Pancreas (tissue), 10 donors: ENCODE results near the gene L2HGDH. TPM values are rescaled to one million over a fixed set of nuclear protein-coding genes. Genes with fewer than 3 reads are reported as not detected.
"Not testable (repeated sequence)": the region's sequence is repeated elsewhere in the genome, so short reads cannot be mapped to it uniquely, and the experiment has no call there.

ENCODE experiments used
- ATAC-seq, 4 donors: fragments of 200-7000 bp; cut with Tn5 transposase; one replicate each; pipeline versions ENCODE4 v1.8.0 to v1.9.1; 2020; ENCODE audit warnings: mild to moderate bottlenecking in 4 of 4, moderate library complexity in 4 of 4
- DNase-seq, 6 donors: peaks; one replicate each; pipeline ENCODE4 v3.0.0-alpha.2; 2020
- FAIRE-seq: peaks from 2 replicates; lab custom pipeline; 2012; peaks lifted over from hg19 to GRCh38; lab: Jason Lieb, UNC
- H3K27ac ChIP-seq, 4 donors: fragments of 200-600 bp; sonication (generic); 1 replicate in 3 of 4; 2 replicates in 1 of 4; pipeline versions ENCODE4 v1.5.0 to v1.8.0; 2020
- H3K27me3 ChIP-seq, 4 donors: fragments of 200-600 bp; one replicate each; pipeline ENCODE4 v1.8.0; 2021
- H3K36me3 ChIP-seq, 3 donors: fragments of 200-600 bp; sonication (generic) in 1 of 3; one replicate each; pipeline versions ENCODE4 v1.5.0 to v1.8.0; 2020 to 2021
- H3K4me1 ChIP-seq, 3 donors: fragments of 200-600 bp; one replicate each; pipeline ENCODE4 v1.8.0; 2021
- H3K4me3 ChIP-seq, 4 donors: fragments of 200-600 bp; sonication (generic) in 2 of 4; one replicate each; pipeline versions ENCODE4 v1.5.0 to v1.8.0; 2020 to 2021
- H3K9me3 ChIP-seq, 4 donors: fragments of 200-600 bp; one replicate each; pipeline ENCODE4 v1.8.0; 2021
- WGBS, 2 donors: extraction: QIAGEN DNeasy Blood & Tissue Kit; methylation state at CpG; one replicate each; pipeline ENCODE4 v1.1.7; 2013; 5-methylcytosine and 5-hydroxymethylcytosine counted together
- intact Hi-C, 3 donors: fragments of 100-400 bp; cut with DNase I; formaldehyde crosslinking; loops; one replicate each; pipeline versions ENCODE4 v1.11.1 to v1.14.2; 2022
- polyA plus RNA-seq, 2 donors: library from polyadenylated mRNA; stranded (reverse); fragments of 200-250 nt; gene quantifications; one replicate each; pipeline ENCODE4 v1.2.3, GENCODE V29; 2013
- total RNA-seq, 6 donors: library from RNA; stranded (reverse); fragmentation: NEBNext Ultra II Directional in 4 of 6; extraction: Animal tissue kit (Norgen Biotek cat#: 25700) in 4 of 6; gene quantifications; one replicate each; pipeline versions ENCODE4 v1.2.1 to v1.2.4, GENCODE V29; 2021 to 2023
- TF ChIP-seq, protein P1 (sequence below), 4 donors: fragments of 200-600 bp; sonication (generic) in 3 of 4; IDR thresholded peaks; one replicate each; pipeline versions ENCODE4 v1.5.0 to v1.8.0; 2021; ENCODE audit warnings: antibody characterized with exemption in 4 of 4
- donor health status: healthy with polysubstance abuse.
- donor health status: DM: no; HTN: no; CAD: no; lungs with moderate emphysema.
- donor health status: DM: no; HTN: no; CAD: no.
- donor health status: control.
- donor health status: control.
- donor health status: Bipolar disorder and iron deficiency.
- donor health status: DM: yes; HTN: yes; CAD: no.
- donor health status: DM: no; HTN: no; CAD: no.
- donor health status: DM: no; HTN: no; CAD: no.
- donor health status: DM: yes; HTN: yes; CAD: no.

The L2HGDH gene
- total and polyA plus RNA-seq, 8 donors, result 0.99 to 5.1 (median 3.4) TPM

DNA sequence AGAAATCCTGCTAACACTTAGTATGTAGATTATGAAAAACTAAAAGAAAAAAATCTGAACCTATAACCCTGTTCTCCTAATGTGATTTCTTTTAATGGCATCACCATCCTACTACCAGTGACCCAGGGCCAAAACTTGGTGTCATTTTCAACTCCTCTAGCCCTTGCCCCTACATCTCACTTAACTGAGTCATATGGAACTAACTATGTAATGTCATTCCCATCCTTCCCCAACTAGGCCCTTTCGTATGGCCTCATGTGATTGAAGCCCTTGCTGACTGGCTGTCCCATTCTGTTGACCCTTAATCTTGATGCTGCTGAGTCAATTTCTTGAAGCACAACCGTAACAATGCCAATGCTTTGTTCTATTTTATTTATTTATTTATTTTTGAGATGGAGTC lies 7.7 kb upstream of the L2HGDH start:
- 78 to 86% methylated on average over 2 of the region's 2 CpGs for WGBS, 2 donors
- ATAC-seq (no peak), DNase-seq (no peak), FAIRE-seq (no peak)
- Histone ChIP-seq H3K9me3 (no peaks in the 10 kb centered on the region), H3K36me3 (peaks cover 0 to 3% (median 0%) of the 10 kb centered on the region in 3 donors), H3K4me1 (peaks cover 0 to 7% (median 6%) of the 10 kb centered on the region in 3 donors), H3K4me3 (no peak overlapping the region), H3K27ac (no peak overlapping the region), H3K27me3 (no peaks in the 10 kb centered on the region)
- TF ChIP-seq, protein P1, sequence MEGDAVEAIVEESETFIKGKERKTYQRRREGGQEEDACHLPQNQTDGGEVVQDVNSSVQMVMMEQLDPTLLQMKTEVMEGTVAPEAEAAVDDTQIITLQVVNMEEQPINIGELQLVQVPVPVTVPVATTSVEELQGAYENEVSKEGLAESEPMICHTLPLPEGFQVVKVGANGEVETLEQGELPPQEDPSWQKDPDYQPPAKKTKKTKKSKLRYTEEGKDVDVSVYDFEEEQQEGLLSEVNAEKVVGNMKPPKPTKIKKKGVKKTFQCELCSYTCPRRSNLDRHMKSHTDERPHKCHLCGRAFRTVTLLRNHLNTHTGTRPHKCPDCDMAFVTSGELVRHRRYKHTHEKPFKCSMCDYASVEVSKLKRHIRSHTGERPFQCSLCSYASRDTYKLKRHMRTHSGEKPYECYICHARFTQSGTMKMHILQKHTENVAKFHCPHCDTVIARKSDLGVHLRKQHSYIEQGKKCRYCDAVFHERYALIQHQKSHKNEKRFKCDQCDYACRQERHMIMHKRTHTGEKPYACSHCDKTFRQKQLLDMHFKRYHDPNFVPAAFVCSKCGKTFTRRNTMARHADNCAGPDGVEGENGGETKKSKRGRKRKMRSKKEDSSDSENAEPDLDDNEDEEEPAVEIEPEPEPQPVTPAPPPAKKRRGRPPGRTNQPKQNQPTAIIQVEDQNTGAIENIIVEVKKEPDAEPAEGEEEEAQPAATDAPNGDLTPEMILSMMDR (IDR thresholded peaks at IDR 0.05), result no peak
- intact Hi-C loops, result loop anchor here in 2 of 3 donors (5.0 to 10.0 kb wide), 3 partner anchors 205 to 455 kb away; partner anchors contain the start of gene MAP4K5 (in 1 of the 2)

DNA sequence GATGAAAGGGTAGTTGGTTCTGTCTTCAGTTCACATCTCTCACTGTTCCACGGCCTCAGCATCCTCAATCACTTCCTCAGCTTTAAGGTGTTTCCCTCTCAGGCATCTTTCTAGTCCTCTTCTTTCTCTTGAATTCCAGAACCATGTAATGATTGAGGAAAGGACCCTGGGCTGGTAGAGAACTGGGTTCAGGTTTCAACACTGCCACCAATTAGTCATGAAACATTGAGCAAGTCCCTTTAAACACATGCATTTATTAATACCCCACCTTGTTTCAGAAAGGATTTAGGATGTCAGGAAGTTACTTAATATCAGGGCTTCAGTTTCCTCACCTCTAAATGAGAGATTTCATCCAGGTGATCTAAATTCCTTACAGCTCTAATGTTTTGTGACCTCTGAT lies 7.3 kb upstream of the L2HGDH start:
- Histone ChIP-seq H3K27ac (no peak overlapping the region), H3K36me3 (no peaks in the 10 kb centered on the region), H3K9me3 (no peaks in the 10 kb centered on the region), H3K27me3 (no peaks in the 10 kb centered on the region), H3K4me1 (peaks cover 0 to 7% (median 6%) of the 10 kb centered on the region in 3 donors), H3K4me3 (no peak overlapping the region)
- intact Hi-C loops, result loop anchor here in 1 of 3 donors (10.0 kb wide), 1 partner anchor 456 kb away; no protein-coding TSS in a partner anchor
- DNase-seq (no peak), FAIRE-seq (no peak), ATAC-seq (no peak)
- TF ChIP-seq, protein P1 (IDR thresholded peaks at IDR 0.05), result no peak
- WGBS, 2 donors, result 66 to 77% methylated on average over 1 of the region's 1 CpG

DNA sequence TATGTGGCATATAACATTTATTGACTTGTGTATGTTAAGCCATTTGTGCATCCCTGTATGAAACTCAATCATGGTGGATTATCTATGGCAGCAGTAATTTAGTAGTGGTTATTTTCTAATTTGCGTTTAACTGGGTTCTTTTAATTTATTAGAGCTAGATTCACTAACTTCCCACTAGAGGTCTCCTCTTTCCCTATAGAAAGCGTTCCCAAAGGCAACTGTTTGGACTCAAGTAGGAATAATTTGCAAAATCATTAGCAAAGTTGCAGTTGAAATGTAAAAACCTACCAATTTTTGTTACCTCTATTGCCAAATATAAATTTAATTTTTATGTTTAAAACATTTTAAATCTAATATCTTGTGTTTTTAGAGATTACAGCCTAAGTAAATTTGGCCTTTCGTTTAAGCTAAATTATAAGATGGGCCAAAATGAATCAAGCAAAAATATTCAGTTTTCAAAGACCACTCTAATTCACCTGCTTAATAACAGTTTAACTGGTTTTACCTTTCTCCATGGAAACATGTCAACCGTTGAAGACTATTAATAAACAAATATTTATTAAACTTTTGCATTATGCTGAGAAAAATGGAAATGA lies 6.1 kb upstream of the L2HGDH start:
- WGBS, 2 donors, result 33 to 39% methylated on average over 4 of the region's 4 CpGs
- FAIRE-seq (peak; percentile 39), DNase-seq (no peak), ATAC-seq (peak in 1 of 4 donors; percentile 26)
- intact Hi-C loops, result loop anchor here in 1 of 3 donors (10.0 kb wide), 1 partner anchor 457 kb away; no protein-coding TSS in a partner anchor
- no peak overlapping the region for H3K4me3 ChIP-seq
- H3K27ac ChIP-seq, result no peak overlapping the region
- no peaks in the 10 kb centered on the region for H3K9me3 ChIP-seq
- H3K27me3 ChIP-seq, result no peaks in the 10 kb centered on the region
- H3K36me3 ChIP-seq, result no peaks in the 10 kb centered on the region
- TF ChIP-seq, protein P1 (IDR thresholded peaks at IDR 0.05), result peak in 2 of 4 donors; percentile 39 to 53
- peaks cover 6 to 12% (median 11%) of the 10 kb centered on the region in 3 donors for H3K4me1 ChIP-seq

DNA sequence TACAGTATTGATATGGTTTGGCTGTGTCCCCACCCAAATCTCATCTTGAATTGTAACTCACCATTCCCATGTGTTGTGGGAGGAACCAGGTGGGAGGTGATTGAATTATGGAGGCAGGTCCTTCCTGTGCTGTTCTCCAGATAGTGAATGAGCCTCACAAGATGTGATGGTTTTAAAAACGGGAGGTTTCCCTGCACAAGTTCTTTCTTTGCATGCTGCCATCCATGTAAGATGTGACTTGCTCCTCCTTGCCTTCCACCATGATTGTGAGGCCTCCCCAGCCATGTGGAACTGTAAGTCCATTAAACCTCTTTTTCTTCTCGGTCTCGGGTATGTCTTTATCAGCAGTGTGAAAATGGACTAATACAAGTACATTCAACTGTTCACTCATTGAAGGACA lies 2.1 kb upstream of the L2HGDH start:
- not testable (repeated sequence) for H3K27me3 ChIP-seq, ATAC-seq, H3K9me3 ChIP-seq, H3K36me3 ChIP-seq, FAIRE-seq, DNase-seq, H3K27ac ChIP-seq, H3K4me3 ChIP-seq
- WGBS, 2 donors, result 95 to 98% methylated on average over 3 of the region's 3 CpGs
- intact Hi-C loops, result loop anchor here in 1 of 3 donors (10.0 kb wide), 1 partner anchor 461 kb away; no protein-coding TSS in a partner anchor
- H3K4me1 ChIP-seq, result peaks cover 8 to 13% (median 10%) of the 10 kb centered on the region in 3 donors

DNA sequence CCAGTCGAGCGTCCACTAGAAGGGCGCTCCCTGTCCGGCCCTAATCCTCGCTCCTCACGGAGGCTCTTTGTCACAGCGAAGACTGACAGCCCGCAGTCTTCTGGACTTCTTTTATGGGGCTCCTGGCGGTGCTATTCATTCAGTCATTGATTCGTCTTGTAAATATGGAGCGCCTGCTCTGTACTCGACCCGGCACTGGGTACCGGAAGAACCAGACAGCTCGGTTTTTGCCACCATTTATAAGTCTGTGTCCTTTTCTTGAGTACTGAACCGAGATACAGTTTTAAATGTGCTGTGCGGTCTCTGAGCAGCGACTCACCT lies 665 bp upstream of the L2HGDH start:
- WGBS, 2 donors, result 0 to 2% methylated on average over 18 of the region's 18 CpGs
- no peak for DNase-seq
- Histone ChIP-seq H3K4me3 (peak overlapping the region; percentile 51 to 93 (median 78)), H3K9me3 (no peaks in the 10 kb centered on the region), H3K27me3 (no peaks in the 10 kb centered on the region), H3K27ac (peak overlapping the region; percentile 83 to 91 (median 89)), H3K4me1 (peaks cover 8 to 13% (median 10%) of the 10 kb centered on the region in 3 donors), H3K36me3 (no peaks in the 10 kb centered on the region)
- intact Hi-C loops, result loop anchor here in 1 of 3 donors (10.0 kb wide), 1 partner anchor 462 kb away; no protein-coding TSS in a partner anchor
- ATAC-seq, result peak; percentile 3 to 20 (median 15)
- TF ChIP-seq, protein P1 (IDR thresholded peaks at IDR 0.05), result no peak
- FAIRE-seq, result no peak
